NCI-H2196 (cell line): ENCODE results near the gene SLC24A3.

ENCODE experiments used
- DNase-seq: peaks from one replicate; lab custom pipeline; 2025; ENCODE audit not compliant: unreplicated experiment; lab: John Stamatoyannopoulos, UW

SLC24A3 gene

DNA sequence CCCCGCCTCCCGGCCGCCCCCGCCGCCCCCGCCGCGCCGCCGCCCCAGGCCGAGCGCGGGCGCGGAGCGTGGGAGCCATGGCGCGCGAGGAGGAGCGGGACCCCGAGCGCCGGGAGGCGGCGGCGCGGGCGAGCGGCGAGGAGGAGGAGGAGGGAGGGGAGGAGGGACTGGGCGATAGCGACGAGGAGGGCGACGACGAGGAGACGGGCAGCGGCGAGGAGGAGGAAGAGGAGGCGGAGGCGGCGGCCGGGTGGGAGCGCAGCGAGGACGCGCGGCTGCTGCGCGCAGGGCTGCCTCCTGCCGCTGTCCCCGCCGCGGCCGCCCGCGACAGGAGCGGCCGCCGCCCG, at the start of gene SLC24A3:
TSS of gene SLC24A3 (plus strand) at position 174 of the 347 bp plus-strand sequence.
- DNase-seq, result no peak

GRCh38 chr20:19170148-19170547, 42.3 kb upstream of the SLC24A3 start:
- no peak for DNase-seq

DNA sequence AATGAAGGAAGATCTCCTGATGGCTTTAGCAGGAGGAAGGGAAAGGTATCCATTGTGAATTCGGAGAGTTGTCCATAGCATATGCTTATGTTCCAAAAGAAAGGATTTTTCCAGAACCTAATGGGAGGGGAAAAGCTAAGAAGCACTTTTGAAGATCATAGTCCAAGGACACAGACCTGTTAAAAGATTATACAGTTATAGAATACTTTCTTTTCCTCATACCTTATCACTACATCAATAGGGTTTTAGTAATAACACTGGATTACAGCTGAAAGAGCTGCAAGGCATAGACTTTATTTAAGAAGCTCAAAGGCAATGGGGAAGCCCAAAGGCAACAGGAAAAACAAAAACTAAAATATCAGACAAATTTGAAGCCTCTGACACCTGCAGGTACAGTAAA, 39.8 kb upstream of the SLC24A3 start:
- DNase-seq, result no peak

DNA sequence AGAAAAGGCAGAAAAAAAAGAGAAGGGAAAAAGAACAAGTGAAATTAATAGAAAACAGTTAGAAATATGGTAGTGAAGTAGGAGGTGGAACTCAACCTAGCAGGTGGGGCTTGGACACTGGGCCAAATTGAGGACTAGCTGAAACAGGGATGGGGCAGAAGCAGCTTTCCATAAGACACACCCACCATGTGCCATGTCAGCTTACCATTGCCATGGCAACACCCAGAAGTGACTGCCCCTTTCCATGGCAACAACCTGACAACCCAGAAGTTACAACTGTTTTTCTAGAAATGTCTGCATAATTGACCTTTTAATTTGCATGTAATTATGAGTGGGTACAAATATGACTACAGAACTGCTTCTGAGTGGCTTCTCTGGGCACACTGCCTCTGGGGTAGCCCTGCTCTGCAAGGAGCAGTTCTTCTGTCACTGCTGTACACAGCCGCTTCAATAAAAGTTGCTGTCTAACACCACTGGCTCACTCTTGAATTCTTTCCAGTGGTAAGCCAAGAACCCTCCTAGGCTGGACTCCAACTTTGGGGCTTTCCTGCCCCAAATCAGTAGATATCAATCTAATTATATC, 35.9 kb upstream of the SLC24A3 start:
- no peak for DNase-seq

DNA sequence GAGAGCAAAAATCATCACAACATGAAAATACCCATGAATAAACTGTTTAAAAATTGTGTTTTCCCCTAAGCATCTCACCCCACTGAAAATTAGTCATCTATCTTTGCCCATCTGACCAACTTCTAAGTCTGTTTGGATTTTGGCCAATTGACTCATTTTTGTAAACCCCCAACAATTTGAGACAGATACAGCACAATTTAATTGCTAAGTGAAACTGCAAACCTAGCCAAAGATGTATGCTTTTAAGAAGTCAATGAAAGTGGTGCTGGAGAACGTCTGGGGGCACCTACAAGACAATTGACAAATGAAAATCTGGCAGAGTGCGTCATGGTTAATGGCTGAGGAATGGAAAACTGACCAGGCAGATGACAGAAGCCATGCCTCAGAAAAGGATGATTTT, 30.9 kb upstream of the SLC24A3 start:
- DNase-seq, result no peak

DNA sequence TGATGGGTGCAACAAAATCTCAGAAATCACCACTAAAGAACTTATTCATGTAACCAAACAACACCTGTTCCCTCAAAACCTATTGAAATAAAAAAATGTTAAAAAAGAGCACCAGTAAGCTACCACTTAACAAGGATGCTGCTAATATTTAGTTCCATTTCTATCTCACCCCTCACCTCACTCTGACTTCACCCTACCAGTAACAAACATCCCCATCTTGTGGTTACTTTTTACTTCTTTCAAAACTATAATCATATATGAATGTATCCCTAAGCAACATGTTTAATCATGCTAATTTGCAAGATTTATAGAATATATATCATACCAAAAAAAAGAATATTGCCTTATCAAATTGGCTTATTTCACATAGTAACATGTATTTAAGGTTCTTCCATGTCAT, 27.4 kb upstream of the SLC24A3 start:
- DNase-seq, result no peak

- no peak for DNase-seq
Measured at GRCh38 chr20:19193349-19193748, 19.1 kb upstream of the SLC24A3 start.

GRCh38 chr20:19205981-19206396, 6.5 kb upstream of the SLC24A3 start:
- DNase-seq, result peak; percentile 5

DNA sequence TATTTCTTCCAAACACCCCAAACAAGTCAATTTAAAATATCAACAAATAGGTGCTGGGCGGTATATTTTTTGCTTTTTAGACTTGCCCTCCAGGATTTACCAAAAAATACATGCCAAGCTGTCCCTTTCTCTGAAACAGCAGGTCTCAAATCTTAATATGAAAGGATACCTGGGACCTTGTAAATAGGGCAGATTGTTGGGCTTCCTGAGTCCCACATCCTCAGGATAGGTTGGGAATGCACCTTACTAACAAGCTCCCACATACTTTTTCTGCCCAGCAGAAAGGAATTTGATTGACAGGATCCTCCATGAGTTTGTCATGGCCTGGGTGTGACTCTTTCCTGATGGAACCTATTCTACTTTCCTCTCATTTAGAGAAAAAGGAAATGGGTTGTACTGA, 4.9 kb upstream of the SLC24A3 start:
- no peak for DNase-seq

DNA sequence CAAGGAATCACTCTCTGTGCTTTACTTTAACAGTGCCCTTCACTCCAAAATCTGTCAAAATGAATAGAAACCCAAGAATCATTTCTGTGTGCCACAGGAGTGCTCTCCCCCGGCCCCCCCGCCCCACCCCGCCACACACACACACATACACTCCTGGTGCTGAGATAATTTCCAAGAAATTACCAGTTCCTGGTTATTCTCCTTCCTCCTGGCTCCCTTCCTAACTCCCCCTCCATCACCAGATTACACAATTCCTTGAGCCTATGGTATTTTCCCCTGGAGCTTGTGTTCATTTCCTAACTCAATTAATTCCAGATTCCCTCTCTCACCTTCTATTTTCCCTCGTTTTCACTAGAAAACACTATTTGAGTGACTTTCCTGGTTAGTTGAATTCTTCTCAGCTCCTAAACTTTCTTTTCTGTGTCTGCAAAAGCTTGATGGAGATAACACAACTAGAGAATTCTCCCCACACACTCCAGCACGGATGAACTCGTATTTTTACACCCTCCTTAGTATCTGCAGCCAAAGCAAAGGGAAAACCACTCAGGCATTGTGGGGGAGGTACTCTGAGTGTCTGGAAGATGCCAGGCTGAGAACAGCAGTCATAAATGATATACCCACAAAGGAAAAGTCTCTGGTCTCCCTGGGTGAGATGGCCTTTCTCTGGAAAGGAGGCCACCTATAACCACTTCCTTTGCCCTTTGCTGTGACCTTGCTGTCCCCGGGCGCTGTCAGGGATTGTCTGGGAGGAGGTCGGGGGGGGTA, 1.9 kb upstream of the SLC24A3 start:
- no peak for DNase-seq

- DNase-seq, result no peak
Measured at GRCh38 chr20:19211252-19211651, 1.2 kb upstream of the SLC24A3 start.

DNA sequence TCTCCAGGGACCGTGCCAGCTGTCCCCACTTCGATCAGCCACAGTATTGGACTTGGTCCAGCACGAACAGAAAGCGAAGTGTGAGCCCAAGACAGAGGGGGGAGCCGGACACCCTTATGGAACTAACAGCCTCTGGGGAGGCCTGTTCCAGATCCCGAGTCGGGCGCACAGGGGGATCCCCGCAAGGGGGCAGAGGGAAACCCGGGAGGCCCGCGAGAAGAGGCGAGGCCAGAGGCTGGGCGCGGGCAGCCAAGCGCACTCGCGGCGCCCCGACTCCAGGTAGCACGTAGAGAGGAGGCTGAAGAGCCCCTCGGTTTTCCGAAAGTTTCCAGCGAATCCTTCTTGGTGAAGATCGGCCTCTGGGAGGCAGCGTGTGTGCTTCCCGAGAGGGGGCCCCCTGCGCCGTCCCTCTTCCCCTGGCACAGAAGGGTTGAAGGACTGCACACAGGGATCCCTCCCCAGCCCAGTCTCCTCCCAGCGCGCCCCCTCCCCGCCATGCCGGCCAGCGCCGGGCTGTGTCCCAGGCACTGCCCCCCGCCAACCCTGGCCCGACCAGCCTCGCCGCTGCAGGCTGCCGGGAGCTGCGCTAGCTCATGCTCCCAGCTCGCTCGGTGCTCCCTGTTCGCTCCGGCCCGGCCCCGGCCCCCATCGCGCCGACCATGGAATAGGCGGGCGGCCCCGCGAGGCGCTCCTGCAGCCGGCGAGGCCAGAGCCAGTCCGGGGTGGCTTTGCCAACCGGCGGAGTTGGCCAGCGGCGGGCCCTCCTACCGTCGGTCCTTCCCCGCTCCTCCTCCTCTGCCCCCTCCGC, 577 bp upstream of the SLC24A3 start:
- DNase-seq, result peak; percentile 80

DNA sequence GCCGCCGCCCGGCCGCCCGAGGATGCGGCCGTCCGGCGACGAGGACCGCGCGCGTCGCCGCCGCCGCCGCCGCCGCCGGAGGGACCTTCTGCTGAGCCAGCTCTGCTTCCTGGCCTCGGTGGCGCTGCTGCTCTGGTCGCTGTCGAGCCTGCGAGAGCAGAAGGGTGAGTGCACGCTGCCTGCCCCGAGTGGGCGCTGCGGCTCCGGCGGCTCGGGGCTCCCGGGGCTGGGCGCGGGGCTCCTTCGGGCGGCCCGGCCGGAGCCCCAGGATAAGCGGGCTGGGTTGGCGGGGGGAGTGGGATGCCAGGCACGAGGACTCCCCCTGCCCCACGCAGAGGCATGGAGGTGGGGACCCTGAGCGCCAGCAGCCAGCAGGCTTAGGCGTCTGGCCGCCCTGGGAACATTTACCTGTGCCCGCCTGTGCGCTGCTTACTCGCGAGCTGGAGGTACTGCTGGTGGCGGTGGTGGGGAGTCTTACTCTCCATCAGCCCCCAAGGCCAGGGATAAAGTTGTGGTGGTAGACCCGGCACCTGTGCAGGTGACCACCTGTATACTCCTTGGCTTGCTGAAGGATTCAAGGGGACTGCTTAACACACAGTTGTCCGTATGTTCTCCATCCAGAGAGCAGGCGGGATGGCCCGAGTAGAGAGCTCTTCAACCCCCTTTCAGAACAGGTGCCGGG, 520 bp downstream of the SLC24A3 start:
- DNase-seq, result peak; percentile 72

- no peak for DNase-seq
Measured at GRCh38 chr20:19213946-19214490, 1.6 kb downstream of the SLC24A3 start.

DNA sequence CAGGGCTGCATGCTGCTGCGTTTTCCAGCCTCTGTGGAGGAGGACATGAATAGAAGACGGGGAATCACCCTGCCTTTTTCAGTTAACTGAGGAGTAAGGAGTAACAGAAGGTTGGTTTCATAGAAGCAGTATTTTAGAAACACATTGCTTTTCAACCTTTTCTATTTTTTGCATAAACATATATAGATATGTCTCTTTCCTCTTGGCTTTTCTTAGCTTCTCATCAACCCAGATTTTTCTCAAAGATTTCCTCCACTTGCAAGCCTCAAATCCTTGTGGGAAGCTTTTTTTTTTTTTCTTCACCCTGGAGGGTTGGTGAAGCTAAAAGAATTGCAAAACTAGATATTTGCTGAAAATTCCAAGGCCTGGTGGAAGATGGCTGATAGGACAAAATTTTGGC, 6.0 kb downstream of the SLC24A3 start:
- DNase-seq, result no peak

GRCh38 chr20:19222520-19223040, 10.1 kb downstream of the SLC24A3 start:
- DNase-seq, result no peak

- DNase-seq, result no peak
Measured at GRCh38 chr20:19223640-19224039, 11.2 kb downstream of the SLC24A3 start.

DNA sequence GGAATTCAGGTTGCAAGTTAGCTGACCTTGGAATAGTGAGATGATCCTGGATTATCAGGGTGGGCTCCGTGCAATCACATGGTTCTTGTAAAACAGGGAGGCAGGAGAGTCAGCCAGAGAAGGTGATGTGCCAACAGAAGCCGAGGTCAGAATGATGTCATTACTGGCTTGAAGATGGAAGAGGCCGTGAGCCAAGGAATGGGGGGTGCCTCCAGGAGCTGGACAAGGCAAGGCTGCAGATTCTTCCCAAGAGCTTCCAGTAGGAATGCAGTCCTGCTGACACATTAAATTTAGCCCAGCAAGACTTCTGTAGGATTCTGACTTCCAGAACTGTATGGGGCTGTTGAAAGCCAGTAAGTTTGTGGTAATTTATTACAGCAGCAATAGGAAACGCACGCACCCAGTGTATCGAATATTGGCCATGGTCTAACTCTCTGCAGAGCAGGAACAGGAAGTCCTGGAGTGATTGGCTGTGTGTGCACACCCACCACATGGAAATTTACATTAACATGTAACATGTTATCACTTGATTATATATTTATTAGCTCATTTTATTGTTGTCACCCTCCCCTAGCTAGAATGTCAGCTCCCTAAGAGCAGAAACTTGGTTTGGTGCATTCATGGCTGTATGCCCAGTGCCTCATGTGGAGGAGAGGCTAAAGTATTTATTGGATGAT, 19.1 kb downstream of the SLC24A3 start:
- DNase-seq, result no peak

DNA sequence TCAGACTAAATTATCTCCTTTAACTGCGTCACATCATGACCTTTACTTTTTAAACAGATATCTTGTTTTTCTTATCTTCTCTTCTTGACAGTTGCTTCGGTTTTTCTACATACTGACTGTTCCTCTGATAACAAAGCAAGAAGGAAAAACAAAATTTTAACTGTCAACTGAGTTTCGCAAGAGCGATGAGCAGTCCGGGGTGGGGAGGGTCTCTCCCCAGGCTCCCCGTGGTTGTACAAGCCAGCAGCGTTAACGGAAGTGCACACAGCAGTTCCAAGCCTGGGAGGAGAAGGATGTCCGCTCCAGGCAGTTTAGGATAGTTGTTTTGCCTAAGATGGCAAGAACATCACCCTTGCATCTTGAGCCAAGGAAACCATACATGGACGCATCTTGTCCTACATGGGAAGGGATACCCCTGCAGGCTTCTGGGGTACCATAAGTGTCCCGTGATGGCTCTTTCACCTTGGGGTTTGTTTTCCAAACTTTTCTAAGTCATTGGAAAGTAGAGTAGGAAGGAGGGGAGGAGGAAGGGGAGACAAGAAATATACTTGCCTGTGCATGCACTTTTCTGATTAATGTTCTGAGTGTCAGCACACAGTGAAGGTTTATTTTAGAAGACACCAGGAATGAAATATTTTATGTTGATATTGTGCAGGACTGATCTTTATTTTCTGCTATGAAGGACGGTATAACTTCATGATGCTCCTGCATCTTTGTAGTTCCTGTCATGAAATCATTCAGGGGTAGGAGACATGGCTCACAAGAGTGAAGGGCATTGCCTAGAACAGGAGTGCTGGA, 20.8 kb downstream of the SLC24A3 start:
- no peak for DNase-seq
